Mammary epithelial cell (primary cell): ENCODE results near the gene BPIFB1.

Experiments
- CTCF ChIP-seq, 2 donors: IDR thresholded peaks in 1 of 2; conservative IDR thresholded peaks in 1 of 2; 2 replicates each; pipeline ENCODE4 v1.5.1; 2011 to 2012; ENCODE audit warnings: inconsistent platforms in 2 of 2, low read length in 2 of 2, mild to moderate bottlenecking in 2 of 2, control low read depth in 1 of 2, low read depth in 1 of 2; ENCODE audit not compliant: insufficient read depth in 1 of 2; ENCODE audit errors: extremely low read depth in 1 of 2
- EZH2 ChIP-seq: IDR thresholded peaks from 2 replicates; pipeline ENCODE4 v1.6.1; 2012; ENCODE audit warnings: low read length, inconsistent platforms, borderline replicate concordance

DNA sequence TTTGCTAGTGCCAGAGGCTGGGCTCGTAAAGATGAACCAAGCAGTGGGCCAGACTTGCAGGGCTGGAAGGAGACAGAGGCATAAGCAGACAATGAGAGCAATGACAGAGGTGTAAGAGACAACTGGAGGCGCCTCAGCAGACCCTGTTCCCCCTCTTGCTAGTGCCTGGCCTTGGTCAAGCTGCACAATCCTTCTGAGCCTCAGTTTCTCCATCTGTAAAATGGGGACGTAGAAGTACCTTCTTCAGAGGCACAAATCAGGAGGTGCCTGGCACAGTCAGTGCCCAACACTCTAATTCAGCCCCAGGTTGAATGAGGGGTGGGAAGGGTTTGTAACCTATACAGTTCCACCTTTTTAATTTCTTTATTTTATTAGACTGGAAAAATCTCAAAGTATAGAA, 23.2 kb downstream of the BPIFB1 start:
- no peak for TF ChIP-seq CTCF (conservative IDR thresholded peaks at IDR 0.05 in 1 of 2, IDR thresholded peaks at IDR 0.05 in 1 of 2; ENCODE audit: extremely low read depth in 1 of 2, insufficient read depth in 1 of 2, low read depth in 1 of 2, low read length in 2 of 2)
- TF ChIP-seq EZH2 = no peak
